ENCODE results near the gene FAM151A.
A peak's percentile ranks its signal among the peaks of the same experiment; 100 is the strongest.

The FAM151A gene

GRCh38 chr1:54581621-54582035 is 41.7 kb downstream of the FAM151A start:
- Histone ChIP-seq H3K4me1 (ENCODE audit: control insufficient read depth, insufficient read depth, low read length) (peaks cover 38% of the 10 kb centered on the region), H3K9ac (ENCODE audit: low read length) (peak overlapping the region; percentile 51), H3K9me3 (ENCODE audit: control insufficient read depth, low read length) (no peaks in the 10 kb centered on the region), H3K36me3 (ENCODE audit: control insufficient read depth, insufficient read depth, low read length) (peaks cover 8% of the 10 kb centered on the region), H3K27me3 (ENCODE audit: control insufficient read depth, insufficient read depth, low read length) (no peaks in the 10 kb centered on the region), H3K4me3 (ENCODE audit: low read length) (no peak overlapping the region)

GRCh38 chr1:54580856-54581550 is 42.3 kb downstream of the FAM151A start:
- peak overlapping the region; percentile 51 for H3K9ac ChIP-seq (ENCODE audit: low read length)
- no peak overlapping the region for H3K4me3 ChIP-seq (ENCODE audit: low read length)
- H3K9me3 ChIP-seq (ENCODE audit: control insufficient read depth, low read length), result no peaks in the 10 kb centered on the region
- H3K4me1 ChIP-seq (ENCODE audit: control insufficient read depth, insufficient read depth, low read length), result peaks cover 38% of the 10 kb centered on the region
- H3K27me3 ChIP-seq (ENCODE audit: control insufficient read depth, insufficient read depth, low read length), result no peaks in the 10 kb centered on the region
- peaks cover 8% of the 10 kb centered on the region for H3K36me3 ChIP-seq (ENCODE audit: control insufficient read depth, insufficient read depth, low read length)

GRCh38 chr1:54579337-54579781 is 44.0 kb downstream of the FAM151A start:
- peaks cover 38% of the 10 kb centered on the region for H3K4me1 ChIP-seq (ENCODE audit: control insufficient read depth, insufficient read depth, low read length)

GRCh38 chr1:54577612-54578011 is 45.7 kb downstream of the FAM151A start:
- H3K4me3 ChIP-seq (ENCODE audit: low read length), result no peak overlapping the region
- no peaks in the 10 kb centered on the region for H3K9me3 ChIP-seq (ENCODE audit: control insufficient read depth, low read length)
- H3K27me3 ChIP-seq (ENCODE audit: control insufficient read depth, insufficient read depth, low read length), result no peaks in the 10 kb centered on the region
- no peaks in the 10 kb centered on the region for H3K36me3 ChIP-seq (ENCODE audit: control insufficient read depth, insufficient read depth, low read length)
- peaks cover 38% of the 10 kb centered on the region for H3K4me1 ChIP-seq (ENCODE audit: control insufficient read depth, insufficient read depth, low read length)
- H3K9ac ChIP-seq (ENCODE audit: low read length), result no peak overlapping the region

More at GRCh38 chr1:54579337-54579781, 44.0 kb downstream of the FAM151A start:
- Histone ChIP-seq H3K4me3 (ENCODE audit: low read length) (no peak overlapping the region), H3K36me3 (ENCODE audit: control insufficient read depth, insufficient read depth, low read length) (no peaks in the 10 kb centered on the region), H3K9ac (ENCODE audit: low read length) (no peak overlapping the region), H3K27me3 (ENCODE audit: control insufficient read depth, insufficient read depth, low read length) (no peaks in the 10 kb centered on the region), H3K9me3 (ENCODE audit: control insufficient read depth, low read length) (no peaks in the 10 kb centered on the region)

GRCh38 chr1:54575605-54576290 is 47.6 kb downstream of the FAM151A start:
- H3K9me3 ChIP-seq (ENCODE audit: control insufficient read depth, low read length), result no peaks in the 10 kb centered on the region
- H3K9ac ChIP-seq (ENCODE audit: low read length), result no peak overlapping the region
- H3K36me3 ChIP-seq (ENCODE audit: control insufficient read depth, insufficient read depth, low read length), result no peaks in the 10 kb centered on the region
- H3K27me3 ChIP-seq (ENCODE audit: control insufficient read depth, insufficient read depth, low read length), result no peaks in the 10 kb centered on the region
- H3K4me3 ChIP-seq (ENCODE audit: low read length), result no peak overlapping the region
- H3K4me1 ChIP-seq (ENCODE audit: control insufficient read depth, insufficient read depth, low read length), result peaks cover 22% of the 10 kb centered on the region

GRCh38 chr1:54575161-54575560 is 48.2 kb downstream of the FAM151A start:
- Histone ChIP-seq H3K4me1 (ENCODE audit: control insufficient read depth, insufficient read depth, low read length) (peaks cover 17% of the 10 kb centered on the region), H3K9me3 (ENCODE audit: control insufficient read depth, low read length) (no peaks in the 10 kb centered on the region), H3K27me3 (ENCODE audit: control insufficient read depth, insufficient read depth, low read length) (no peaks in the 10 kb centered on the region), H3K36me3 (ENCODE audit: control insufficient read depth, insufficient read depth, low read length) (no peaks in the 10 kb centered on the region), H3K9ac (ENCODE audit: low read length) (no peak overlapping the region), H3K4me3 (ENCODE audit: low read length) (no peak overlapping the region)

- Histone ChIP-seq H3K36me3 (ENCODE audit: control insufficient read depth, insufficient read depth, low read length) (no peaks in the 10 kb centered on the region), H3K4me1 (ENCODE audit: control insufficient read depth, insufficient read depth, low read length) (peaks cover 14% of the 10 kb centered on the region), H3K27me3 (ENCODE audit: control insufficient read depth, insufficient read depth, low read length) (no peaks in the 10 kb centered on the region), H3K9ac (ENCODE audit: low read length) (no peak overlapping the region), H3K9me3 (ENCODE audit: control insufficient read depth, low read length) (no peaks in the 10 kb centered on the region), H3K4me3 (ENCODE audit: low read length) (no peak overlapping the region)
Observed at GRCh38 chr1:54574158-54574778, 49.1 kb downstream of the FAM151A start.

- Histone ChIP-seq H3K9ac (ENCODE audit: low read length) (no peak overlapping the region), H3K4me3 (ENCODE audit: low read length) (no peak overlapping the region), H3K4me1 (ENCODE audit: control insufficient read depth, insufficient read depth, low read length) (peaks cover 8% of the 10 kb centered on the region), H3K36me3 (ENCODE audit: control insufficient read depth, insufficient read depth, low read length) (no peaks in the 10 kb centered on the region), H3K27me3 (ENCODE audit: control insufficient read depth, insufficient read depth, low read length) (no peaks in the 10 kb centered on the region), H3K9me3 (ENCODE audit: control insufficient read depth, low read length) (no peaks in the 10 kb centered on the region)
Observed at GRCh38 chr1:54572542-54572850, 50.8 kb downstream of the FAM151A start.

GRCh38 chr1:54571803-54572541 is 51.4 kb downstream of the FAM151A start:
- Histone ChIP-seq H3K9me3 (ENCODE audit: control insufficient read depth, low read length) (no peaks in the 10 kb centered on the region), H3K36me3 (ENCODE audit: control insufficient read depth, insufficient read depth, low read length) (no peaks in the 10 kb centered on the region), H3K4me1 (ENCODE audit: control insufficient read depth, insufficient read depth, low read length) (peaks cover 9% of the 10 kb centered on the region), H3K27me3 (ENCODE audit: control insufficient read depth, insufficient read depth, low read length) (no peaks in the 10 kb centered on the region), H3K9ac (ENCODE audit: low read length) (no peak overlapping the region), H3K4me3 (ENCODE audit: low read length) (no peak overlapping the region)

- Histone ChIP-seq H3K9ac (ENCODE audit: low read length) (no peak overlapping the region), H3K4me3 (ENCODE audit: low read length) (no peak overlapping the region), H3K4me1 (ENCODE audit: control insufficient read depth, insufficient read depth, low read length) (peaks cover 14% of the 10 kb centered on the region), H3K36me3 (ENCODE audit: control insufficient read depth, insufficient read depth, low read length) (no peaks in the 10 kb centered on the region), H3K9me3 (ENCODE audit: control insufficient read depth, low read length) (no peaks in the 10 kb centered on the region), H3K27me3 (ENCODE audit: control insufficient read depth, insufficient read depth, low read length) (no peaks in the 10 kb centered on the region)
Observed at GRCh38 chr1:54571326-54571725, 52.0 kb downstream of the FAM151A start.

- Histone ChIP-seq H3K9ac (ENCODE audit: low read length) (no peak overlapping the region), H3K4me1 (ENCODE audit: control insufficient read depth, insufficient read depth, low read length) (peaks cover 26% of the 10 kb centered on the region)
Observed at GRCh38 chr1:54570161-54570560, 53.2 kb downstream of the FAM151A start.

GRCh38 chr1:54569339-54569738 is 54.0 kb downstream of the FAM151A start:
- Histone ChIP-seq H3K4me1 (ENCODE audit: control insufficient read depth, insufficient read depth, low read length) (peaks cover 33% of the 10 kb centered on the region), H3K36me3 (ENCODE audit: control insufficient read depth, insufficient read depth, low read length) (no peaks in the 10 kb centered on the region), H3K27me3 (ENCODE audit: control insufficient read depth, insufficient read depth, low read length) (no peaks in the 10 kb centered on the region), H3K4me3 (ENCODE audit: low read length) (no peak overlapping the region), H3K9me3 (ENCODE audit: control insufficient read depth, low read length) (no peaks in the 10 kb centered on the region), H3K9ac (ENCODE audit: low read length) (peak overlapping the region; percentile 22)

More at GRCh38 chr1:54570161-54570560, 53.2 kb downstream of the FAM151A start:
- Histone ChIP-seq H3K36me3 (ENCODE audit: control insufficient read depth, insufficient read depth, low read length) (no peaks in the 10 kb centered on the region), H3K4me3 (ENCODE audit: low read length) (no peak overlapping the region), H3K9me3 (ENCODE audit: control insufficient read depth, low read length) (no peaks in the 10 kb centered on the region), H3K27me3 (ENCODE audit: control insufficient read depth, insufficient read depth, low read length) (no peaks in the 10 kb centered on the region)
